GM18909 (cell line): ENCODE results near the gene CBX1.
"Not testable (repeated sequence)": the region's sequence is repeated elsewhere in the genome, so short reads cannot be mapped to it uniquely, and the experiment has no call there.

ENCODE experiments used
- ATAC-seq: cut with Tn5 transposase; IDR thresholded peaks from one replicate; pipeline ENCODE4 v1.9.1; 2021; ENCODE audit warnings: mild to moderate bottlenecking; ENCODE audit not compliant: unreplicated experiment, poor library complexity

The CBX1 gene

GRCh38 chr17:48074322-48075081 lies 26.8 kb downstream of the CBX1 start:
- no peak for ATAC-seq

DNA sequence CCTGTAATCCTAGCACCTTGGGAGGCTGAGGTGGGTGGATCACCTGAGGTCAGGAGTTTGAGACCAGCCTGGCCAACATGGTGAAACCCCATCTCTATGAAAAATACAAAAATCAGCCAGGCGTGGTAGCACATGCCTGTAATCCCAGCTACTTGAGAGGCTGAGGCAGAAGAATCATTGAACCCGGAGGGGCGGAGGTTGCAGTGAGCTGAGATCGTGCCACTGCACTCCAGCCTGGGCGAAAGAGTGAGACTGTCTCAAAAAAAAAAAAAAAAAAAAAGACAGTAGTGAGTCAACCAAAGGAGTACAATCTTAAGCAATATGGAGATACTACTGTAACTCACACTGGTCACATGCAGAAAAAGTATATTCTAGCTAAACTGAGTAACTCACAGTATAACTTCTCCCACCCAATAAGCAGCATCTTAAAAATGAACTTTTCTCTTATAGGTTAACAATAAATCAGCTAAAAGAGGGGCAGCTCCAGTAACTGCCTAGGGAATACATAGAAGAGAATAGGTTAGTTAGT lies 27.6 kb downstream of the CBX1 start:
- ATAC-seq = not testable (repeated sequence)

GRCh38 chr17:48072811-48073210 lies 28.5 kb downstream of the CBX1 start:
- ATAC-seq = not testable (repeated sequence)

DNA sequence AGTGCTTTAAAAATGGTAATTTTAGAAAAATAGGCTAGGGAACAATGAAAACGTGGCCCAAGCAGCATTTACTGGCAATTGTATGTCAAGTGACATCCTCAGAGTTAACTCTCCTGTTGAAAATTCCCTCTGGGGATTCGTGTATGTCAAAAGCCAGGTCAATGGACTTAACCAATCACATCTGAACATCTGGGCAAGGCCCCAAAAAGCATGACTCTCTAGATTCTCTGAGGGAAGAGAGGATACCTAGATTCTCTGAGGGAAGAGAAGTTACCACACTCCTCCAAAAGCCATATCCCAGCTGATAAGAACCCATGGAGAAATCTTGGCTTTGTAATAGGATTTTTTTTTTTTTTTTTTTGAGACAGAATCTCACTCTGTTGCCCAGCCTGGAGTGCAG lies 29.6 kb downstream of the CBX1 start:
- ATAC-seq = no peak

- ATAC-seq = no peak
Measured at GRCh38 chr17:48070195-48070594, 31.1 kb downstream of the CBX1 start.

DNA sequence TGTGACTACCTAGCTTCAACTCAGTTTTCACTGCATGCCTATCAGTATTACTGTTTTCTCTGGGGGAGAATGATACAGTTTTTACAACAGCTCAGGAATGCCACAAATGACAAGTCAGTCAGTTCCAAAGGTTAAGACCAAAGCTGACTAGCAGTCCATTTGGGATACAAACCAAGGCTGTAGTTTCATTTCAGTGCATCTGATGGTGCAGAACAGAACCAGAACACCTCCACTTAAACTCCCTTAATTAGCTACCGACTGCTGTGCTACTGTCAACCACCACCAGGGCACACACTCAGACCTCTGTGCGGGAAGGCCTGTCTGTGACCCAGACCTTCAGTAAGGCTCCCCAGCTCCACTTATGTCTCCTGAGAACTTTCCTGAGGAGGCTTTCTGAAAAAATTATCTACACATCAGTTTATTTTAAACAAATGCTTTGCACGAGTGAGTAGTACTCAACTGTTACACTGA lies 32.8 kb downstream of the CBX1 start:
- ATAC-seq = no peak

- not testable (repeated sequence) for ATAC-seq
Measured at GRCh38 chr17:48067808-48068207, 33.5 kb downstream of the CBX1 start.

DNA sequence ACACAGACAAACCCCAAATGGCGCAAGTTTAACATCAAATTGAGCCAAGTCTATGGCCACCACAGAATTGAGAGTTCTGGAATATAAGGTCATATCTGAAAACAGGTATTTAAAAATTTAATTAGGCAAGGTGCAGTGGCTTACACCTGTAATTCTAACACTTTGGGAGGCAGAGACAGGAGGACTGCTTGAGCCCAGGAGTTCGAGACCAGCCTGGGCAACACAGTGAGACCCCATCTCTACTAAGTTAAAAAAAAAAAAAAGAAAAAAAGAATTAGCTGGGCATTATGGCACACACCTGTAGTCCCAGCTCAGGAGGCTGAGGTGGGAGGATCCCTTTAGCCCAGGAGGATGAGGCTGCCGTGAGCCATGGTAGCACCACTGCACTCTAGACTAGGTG lies 34.0 kb downstream of the CBX1 start:
- no peak for ATAC-seq

- no peak for ATAC-seq
Measured at GRCh38 chr17:48066656-48067055, 34.6 kb downstream of the CBX1 start.

DNA sequence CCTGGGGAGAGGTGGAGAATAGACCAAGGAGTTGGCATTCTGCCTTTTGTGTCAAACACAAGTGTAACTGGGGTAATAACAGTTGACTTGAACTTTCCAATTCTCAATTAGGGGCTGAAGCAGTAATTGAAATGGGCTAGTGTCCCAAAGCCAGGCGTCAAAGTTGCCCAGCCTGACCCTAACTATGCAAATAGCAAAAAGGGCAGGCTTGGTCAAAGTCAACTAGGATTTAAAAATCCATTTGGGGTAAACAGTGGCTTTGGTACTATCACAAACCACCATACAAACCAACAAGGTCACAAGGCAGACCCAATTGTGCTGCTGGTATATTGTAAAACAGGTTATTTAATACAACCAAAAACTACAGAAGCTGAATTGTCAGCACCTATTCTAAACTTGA lies 35.1 kb downstream of the CBX1 start:
- ATAC-seq = no peak

- no peak for ATAC-seq
Measured at GRCh38 chr17:48064638-48065037, 36.6 kb downstream of the CBX1 start.

GRCh38 chr17:48062273-48062672 lies 39.0 kb downstream of the CBX1 start:
- ATAC-seq = no peak

- no peak for ATAC-seq
Measured at GRCh38 chr17:48060249-48060648, 41.0 kb downstream of the CBX1 start.

DNA sequence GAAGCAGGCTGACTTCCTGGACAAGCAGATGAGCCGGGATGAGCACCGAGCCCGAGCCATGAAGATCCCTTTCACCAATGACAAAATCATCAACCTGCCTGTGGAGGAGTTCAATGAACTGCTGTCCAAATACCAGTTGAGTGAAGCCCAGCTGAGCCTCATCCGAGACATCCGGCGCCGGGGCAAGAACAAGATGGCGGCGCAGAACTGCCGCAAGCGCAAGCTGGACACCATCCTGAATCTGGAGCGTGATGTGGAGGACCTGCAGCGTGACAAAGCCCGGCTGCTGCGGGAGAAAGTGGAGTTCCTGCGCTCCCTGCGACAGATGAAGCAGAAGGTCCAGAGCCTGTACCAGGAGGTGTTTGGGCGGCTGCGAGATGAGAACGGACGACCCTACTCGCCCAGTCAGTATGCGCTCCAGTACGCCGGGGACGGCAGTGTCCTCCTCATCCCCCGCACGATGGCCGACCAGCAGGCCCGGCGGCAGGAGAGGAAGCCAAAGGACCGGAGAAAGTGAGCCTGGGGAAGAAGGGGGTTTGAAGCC lies 42.1 kb downstream of the CBX1 start:
- no peak for ATAC-seq

DNA sequence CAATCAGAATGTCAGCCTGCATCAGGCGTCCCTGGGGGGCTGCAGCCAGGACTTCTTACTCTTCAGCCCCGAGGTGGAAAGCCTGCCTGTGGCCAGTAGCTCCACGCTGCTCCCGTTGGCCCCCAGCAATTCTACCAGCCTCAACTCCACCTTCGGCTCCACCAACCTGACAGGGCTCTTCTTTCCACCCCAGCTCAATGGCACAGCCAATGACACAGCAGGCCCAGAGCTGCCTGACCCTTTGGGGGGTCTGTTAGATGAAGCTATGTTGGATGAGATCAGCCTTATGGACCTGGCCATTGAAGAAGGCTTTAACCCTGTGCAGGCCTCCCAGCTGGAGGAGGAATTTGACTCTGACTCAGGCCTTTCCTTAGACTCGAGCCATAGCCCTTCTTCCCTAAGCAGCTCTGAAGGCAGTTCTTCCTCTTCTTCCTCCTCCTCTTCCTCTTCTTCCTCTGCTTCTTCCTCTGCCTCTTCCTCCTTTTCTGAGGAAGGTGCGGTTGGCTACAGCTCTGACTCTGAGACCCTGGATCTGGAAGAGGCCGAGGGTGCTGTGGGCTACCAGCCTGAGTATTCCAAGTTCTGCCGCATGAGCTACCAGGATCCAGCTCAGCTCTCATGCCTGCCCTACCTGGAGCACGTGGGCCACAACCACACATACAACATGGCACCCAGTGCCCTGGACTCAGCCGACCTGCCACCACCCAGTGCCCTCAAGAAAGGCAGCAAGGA lies 42.7 kb downstream of the CBX1 start:
- ATAC-seq = no peak

- no peak for ATAC-seq
Measured at GRCh38 chr17:48057626-48058025, 43.7 kb downstream of the CBX1 start.

GRCh38 chr17:48056879-48057278 lies 44.4 kb downstream of the CBX1 start:
- ATAC-seq = no peak

GRCh38 chr17:48056246-48056745 lies 45.0 kb downstream of the CBX1 start:
- ATAC-seq = no peak

DNA sequence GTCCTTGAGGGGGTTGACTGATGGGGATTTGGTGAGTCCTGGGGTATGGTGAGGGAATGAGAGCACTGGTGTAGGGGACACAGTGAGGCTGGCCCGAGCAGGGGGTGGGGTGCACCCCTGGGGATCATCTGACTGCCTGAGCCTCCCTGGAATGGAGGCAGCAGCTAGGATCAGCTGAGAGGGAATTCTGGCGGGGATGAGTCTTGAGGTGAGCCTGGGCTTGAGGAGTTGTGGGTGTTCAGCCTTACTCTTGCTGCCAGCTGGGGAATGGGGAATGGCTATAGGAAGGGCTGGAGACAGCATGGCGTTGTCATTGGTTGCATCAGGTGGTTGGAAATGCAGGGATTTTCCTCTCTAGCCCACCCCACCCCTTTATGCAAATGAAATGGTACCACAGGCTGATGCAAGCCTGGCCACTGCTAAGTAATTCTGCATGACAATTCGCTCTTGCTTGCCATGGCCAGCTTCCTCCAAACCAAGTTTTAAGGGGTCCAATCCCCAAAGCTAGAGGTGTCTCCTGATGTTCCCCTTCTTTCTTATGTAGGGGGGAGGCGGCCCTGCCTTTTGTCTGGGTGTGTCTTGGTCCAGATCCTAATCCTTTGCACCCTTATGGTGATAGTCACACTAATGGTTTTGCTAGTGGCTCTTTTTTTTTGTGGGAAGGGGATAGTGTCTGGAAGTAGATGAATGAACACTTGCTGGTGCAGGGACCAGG lies 45.6 kb downstream of the CBX1 start:
- ATAC-seq = no peak
